Neuronal stem cell (in vitro differentiated cells): Measurements from ENCODE around the gene BIRC5.

Experiments
- DNase-seq: peaks from one replicate; pipeline ENCODE4 v3.0.0-alpha.2; 2013; ENCODE audit warnings: low spot score
- H2AFZ ChIP-seq: one replicate; pipeline ENCODE4 v1.6.1; 2013; ENCODE audit warnings: mild to moderate bottlenecking, low read length, inconsistent platforms
- H2AK5ac ChIP-seq: 2 replicates; pipeline ENCODE4 v1.6.1; 2013; ENCODE audit warnings: low read depth, mild to moderate bottlenecking, inconsistent platforms, low read length, moderate library complexity, mixed read lengths
- H2BK120ac ChIP-seq: 2 replicates; pipeline ENCODE4 v1.6.1; 2013; ENCODE audit warnings: low read depth, mild to moderate bottlenecking, inconsistent platforms, low read length, moderate library complexity, mixed read lengths
- H2BK12ac ChIP-seq: one replicate; pipeline ENCODE4 v1.6.1; 2013; ENCODE audit warnings: low read length, inconsistent platforms
- H2BK15ac ChIP-seq: 2 replicates; pipeline ENCODE4 v1.6.1; 2013; ENCODE audit warnings: mild to moderate bottlenecking, low read length, inconsistent platforms, mixed read lengths
- H2BK5ac ChIP-seq: one replicate; pipeline ENCODE4 v1.6.1; 2013; ENCODE audit warnings: inconsistent platforms, mild to moderate bottlenecking, low read length, moderate library complexity
- H3K14ac ChIP-seq: one replicate; pipeline ENCODE4 v1.6.1; 2013; ENCODE audit warnings: low read length, inconsistent platforms
- H3K18ac ChIP-seq: 2 replicates; pipeline ENCODE4 v1.6.1; 2013; ENCODE audit warnings: low read length, inconsistent platforms
- H3K23ac ChIP-seq: 2 replicates; pipeline ENCODE4 v1.6.1; 2013; ENCODE audit warnings: low read depth, mild to moderate bottlenecking, mixed read lengths, low read length, inconsistent platforms; ENCODE audit not compliant: poor library complexity
- H3K27ac ChIP-seq: replicated peaks from 3 replicates; pipeline ENCODE4 v1.5.1; 2013; ENCODE audit warnings: low read length, inconsistent platforms
- H3K27me3 ChIP-seq, 3 experiments: 2 replicates each; pipeline ENCODE4 v1.6.1; 2013; ENCODE audit warnings: low read length in 3 of 3, mild to moderate bottlenecking in 2 of 3, inconsistent platforms in 1 of 3, low read depth in 1 of 3, mixed read lengths in 1 of 3, moderate library complexity in 1 of 3; ENCODE audit not compliant: control insufficient read depth in 3 of 3, insufficient read depth in 3 of 3
- H3K36me3 ChIP-seq, 2 donors: replicated peaks in 1 of 2; 2 replicates each; pipeline ENCODE4 v1.6.1; 2013; ENCODE audit warnings: low read length in 2 of 2; ENCODE audit not compliant: control insufficient read depth in 2 of 2, insufficient read depth in 2 of 2
- H3K4ac ChIP-seq: 2 replicates; pipeline ENCODE4 v1.6.1; 2013; ENCODE audit warnings: inconsistent platforms, mild to moderate bottlenecking, low read length, moderate library complexity
- H3K4me1 ChIP-seq, 2 donors: 1 replicate in 1 of 2; 2 replicates in 1 of 2; pipeline ENCODE4 v1.6.1; 2013; ENCODE audit warnings: low read length in 2 of 2, low read depth in 1 of 2; ENCODE audit not compliant: control insufficient read depth in 2 of 2, insufficient read depth in 1 of 2
- H3K4me2 ChIP-seq: one replicate; pipeline ENCODE4 v1.6.1; 2013; ENCODE audit warnings: mild to moderate bottlenecking, low read length, inconsistent platforms; ENCODE audit not compliant: insufficient read depth, poor library complexity, severe bottlenecking
- H3K4me3 ChIP-seq, 2 donors: 2 replicates each; pipeline ENCODE4 v1.5.1; 2013; ENCODE audit warnings: low read length in 2 of 2, mild to moderate bottlenecking in 2 of 2, inconsistent platforms in 1 of 2, moderate library complexity in 1 of 2
- H3K79me1 ChIP-seq: one replicate; pipeline ENCODE4 v1.6.1; 2013; ENCODE audit warnings: low read depth, mild to moderate bottlenecking, inconsistent platforms, low read length, moderate library complexity
- H3K9ac ChIP-seq: one replicate; pipeline ENCODE4 v1.6.1; 2013; ENCODE audit warnings: mild to moderate bottlenecking, low read depth, low read length, inconsistent platforms; ENCODE audit not compliant: poor library complexity
- H3K9me3 ChIP-seq, 2 donors: replicated peaks in 1 of 2; 2 replicates each; pipeline versions ENCODE3 to v1.6.1; 2013; ENCODE audit warnings: low read length in 2 of 2, mild to moderate bottlenecking in 2 of 2, inconsistent platforms in 1 of 2, low read depth in 1 of 2, mixed read lengths in 1 of 2, moderate library complexity in 1 of 2; ENCODE audit not compliant: control insufficient read depth in 2 of 2, insufficient read depth in 1 of 2
- H4K8ac ChIP-seq: one replicate; pipeline ENCODE4 v1.6.1; 2013; ENCODE audit warnings: low read depth, mild to moderate bottlenecking, inconsistent platforms, low read length, moderate library complexity
- H4K91ac ChIP-seq: one replicate; pipeline ENCODE4 v1.6.1; 2013; ENCODE audit warnings: low read length, low read depth, mild to moderate bottlenecking, inconsistent platforms; ENCODE audit not compliant: poor library complexity
- WGBS, 2 donors: extraction: QIAGEN DNeasy Blood & Tissue Kit; methylation state at CpG; one replicate each; pipeline ENCODE4 v1.1.7; 2013; ENCODE audit warnings: missing lambda C conversion rate in 2 of 2, mixed read lengths in 1 of 2; ENCODE audit not compliant: insufficient read length in 2 of 2, insufficient replicate concordance in 1 of 2; ENCODE audit errors: extremely low coverage in 2 of 2; 5-methylcytosine and 5-hydroxymethylcytosine counted together

Gene BIRC5

GRCh38 chr17:78230252-78230962 lies 16.4 kb downstream of the BIRC5 start:
- peaks cover 6 to 39% (median 29%) of the 10 kb centered on the region in 3 experiments for H3K27me3 ChIP-seq
- peaks cover 0 to 4% of the 10 kb centered on the region in 2 donors for H3K9me3 ChIP-seq
- peak overlapping the region; percentile 83 for H2AFZ ChIP-seq
- H2AK5ac ChIP-seq = peak overlapping the region; percentile 60
- H2BK15ac ChIP-seq = no peak overlapping the region
- no peak overlapping the region for H3K18ac ChIP-seq
- H3K4me3 ChIP-seq = no peak overlapping the region
- H3K14ac ChIP-seq = no peak overlapping the region
- H2BK5ac ChIP-seq = no peak overlapping the region
- H3K23ac ChIP-seq = no peak overlapping the region
- no peak overlapping the region for H4K8ac ChIP-seq
- no peak overlapping the region for H2BK12ac ChIP-seq
- no peak overlapping the region for H4K91ac ChIP-seq
- no peak overlapping the region for H2BK120ac ChIP-seq
- no peak overlapping the region for H3K27ac ChIP-seq
- DNase-seq = no peak
- H3K4ac ChIP-seq = peak overlapping the region; percentile 6
- peaks cover 0 to under 1% of the 10 kb centered on the region in 2 donors for H3K36me3 ChIP-seq
- peaks cover 0 to 4% of the 10 kb centered on the region in 2 donors for H3K4me1 ChIP-seq
- no peak overlapping the region for H3K9ac ChIP-seq
- no CpG with 5 or more reads among the region's 13 CpGs for WGBS, 2 donors
- peaks cover 1% of the 10 kb centered on the region for H3K79me1 ChIP-seq
- H3K4me2 ChIP-seq = no peak overlapping the region

- Histone ChIP-seq H3K9ac (peak within 1 kb of the TSS; percentile 75), H4K91ac (no peak within 1 kb of the TSS), H3K4me3 (peak within 1 kb of the TSS; percentile 19 to 71), H4K8ac (no peak within 1 kb of the TSS), H3K27me3 (peaks cover 6 to 39% (median 29%) of the 10 kb centered on the region in 3 experiments), H2BK15ac (peak within 1 kb of the TSS; percentile 23), H2AFZ (peak within 1 kb of the TSS; percentile 83), H2AK5ac (peak within 1 kb of the TSS; percentile 60), H2BK120ac (no peak within 1 kb of the TSS), H3K4me1 (peaks cover 0 to 4% of the 10 kb centered on the region in 2 donors), H3K27ac (no peak within 1 kb of the TSS), H2BK5ac (peak within 1 kb of the TSS; percentile 60), H2BK12ac (no peak within 1 kb of the TSS), H3K79me1 (peaks cover 1% of the 10 kb centered on the region), H3K23ac (peak within 1 kb of the TSS; percentile 77), H3K18ac (peak within 1 kb of the TSS; percentile 81), H3K4me2 (peak within 1 kb of the TSS; percentile 58), H3K4ac (peak within 1 kb of the TSS; percentile 6), H3K9me3 (peaks cover 0 to 4% of the 10 kb centered on the region in 2 donors), H3K36me3 (no peaks in the 10 kb centered on the region), H3K14ac (no peak within 1 kb of the TSS)
- no CpG with 5 or more reads among the region's 52 CpGs for WGBS, 2 donors
- no peak for DNase-seq
Measured at GRCh38 chr17:78230996-78231935, 17.2 kb downstream of the BIRC5 start, which contains the start of gene TMEM235. TMEM235 (plus strand) TSS chr17:78231631; CDS start chr17:78232024, 393 bp downstream.

- WGBS, 2 donors = no CpG with 5 or more reads among the region's 55 CpGs
- H3K79me1 ChIP-seq = peaks cover 1% of the 10 kb centered on the region
- peak overlapping the region; percentile 52 for H3K18ac ChIP-seq
- peak overlapping the region; percentile 23 for H2BK15ac ChIP-seq
- peaks cover 0 to 3% of the 10 kb centered on the region in 2 donors for H3K9me3 ChIP-seq
- no peak overlapping the region for H2BK12ac ChIP-seq
- no peak for DNase-seq
- H2BK5ac ChIP-seq = no peak overlapping the region
- H3K4me1 ChIP-seq = peaks cover 0 to 6% of the 10 kb centered on the region in 2 donors
- H3K4me2 ChIP-seq = peak overlapping the region; percentile 58
- peak overlapping the region; percentile 21 for H2AK5ac ChIP-seq
- peak overlapping the region; percentile 83 for H2AFZ ChIP-seq
- H3K36me3 ChIP-seq = no peaks in the 10 kb centered on the region
- no peak overlapping the region for H4K8ac ChIP-seq
- no peak overlapping the region for H2BK120ac ChIP-seq
- no peak overlapping the region for H3K27ac ChIP-seq
- no peak overlapping the region for H3K4ac ChIP-seq
- H3K4me3 ChIP-seq = peak overlapping the region in 1 of 2 donors; percentile 71
- no peak overlapping the region for H3K14ac ChIP-seq
- no peak overlapping the region for H4K91ac ChIP-seq
- no peak overlapping the region for H3K9ac ChIP-seq
- H3K23ac ChIP-seq = no peak overlapping the region
- peaks cover 6 to 39% (median 29%) of the 10 kb centered on the region in 3 experiments for H3K27me3 ChIP-seq
Measured at GRCh38 chr17:78231991-78232858, 18.2 kb downstream of the BIRC5 start.
